ENCODE results near the gene DSCAML1.

Gene DSCAML1

GRCh38 chr11:117443266-117444186, 353.5 kb downstream of the DSCAML1 start:
- no peak overlapping the region for H3K9ac ChIP-seq (ENCODE audit: low read length)
- H4K20me1 ChIP-seq (ENCODE audit: insufficient read depth, low read length): no peaks in the 10 kb centered on the region
- no peak overlapping the region for H3K27ac ChIP-seq (ENCODE audit: low read depth, low read length, poor library complexity, severe bottlenecking)
- no peaks in the 10 kb centered on the region for H3K79me2 ChIP-seq (ENCODE audit: insufficient read depth, low read length)
- H3K9me2 ChIP-seq (ENCODE audit: low read depth, low read length): no peaks in the 10 kb centered on the region
- no peaks in the 10 kb centered on the region for H3K36me3 ChIP-seq (ENCODE audit: insufficient read depth, low read length)
- H3K4me1 ChIP-seq (ENCODE audit: insufficient read depth, low read length, severe bottlenecking): no peaks in the 10 kb centered on the region
- H3K9me3 ChIP-seq (ENCODE audit: low read length): no peaks in the 10 kb centered on the region
- H3F3A ChIP-seq (ENCODE audit: insufficient read depth, low read length): no peaks in the 10 kb centered on the region
- H3K27me3 ChIP-seq (ENCODE audit: insufficient read depth, low read length): no peaks in the 10 kb centered on the region
- TF ChIP-seq EZH2 (IDR thresholded peaks at IDR 0.05; ENCODE audit: borderline replicate concordance, low read length): no peak
- TF ChIP-seq, protein P1, sequence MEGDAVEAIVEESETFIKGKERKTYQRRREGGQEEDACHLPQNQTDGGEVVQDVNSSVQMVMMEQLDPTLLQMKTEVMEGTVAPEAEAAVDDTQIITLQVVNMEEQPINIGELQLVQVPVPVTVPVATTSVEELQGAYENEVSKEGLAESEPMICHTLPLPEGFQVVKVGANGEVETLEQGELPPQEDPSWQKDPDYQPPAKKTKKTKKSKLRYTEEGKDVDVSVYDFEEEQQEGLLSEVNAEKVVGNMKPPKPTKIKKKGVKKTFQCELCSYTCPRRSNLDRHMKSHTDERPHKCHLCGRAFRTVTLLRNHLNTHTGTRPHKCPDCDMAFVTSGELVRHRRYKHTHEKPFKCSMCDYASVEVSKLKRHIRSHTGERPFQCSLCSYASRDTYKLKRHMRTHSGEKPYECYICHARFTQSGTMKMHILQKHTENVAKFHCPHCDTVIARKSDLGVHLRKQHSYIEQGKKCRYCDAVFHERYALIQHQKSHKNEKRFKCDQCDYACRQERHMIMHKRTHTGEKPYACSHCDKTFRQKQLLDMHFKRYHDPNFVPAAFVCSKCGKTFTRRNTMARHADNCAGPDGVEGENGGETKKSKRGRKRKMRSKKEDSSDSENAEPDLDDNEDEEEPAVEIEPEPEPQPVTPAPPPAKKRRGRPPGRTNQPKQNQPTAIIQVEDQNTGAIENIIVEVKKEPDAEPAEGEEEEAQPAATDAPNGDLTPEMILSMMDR (IDR thresholded peaks at IDR 0.05; ENCODE audit: low read length): no peak
- no peak overlapping the region for H3K4me3 ChIP-seq (ENCODE audit: low read depth, low read length, poor library complexity, severe bottlenecking)
- no peak overlapping the region for H3K4me2 ChIP-seq (ENCODE audit: low read length)
- no peak overlapping the region for H2AFZ ChIP-seq (ENCODE audit: low read length)

GRCh38 chr11:117442869-117443239, 354.2 kb downstream of the DSCAML1 start:
- no peak for TF ChIP-seq EZH2 (IDR thresholded peaks at IDR 0.05; ENCODE audit: borderline replicate concordance, low read length)
- TF ChIP-seq, protein P1 (IDR thresholded peaks at IDR 0.05; ENCODE audit: low read length): no peak
- no peak overlapping the region for H3K9ac ChIP-seq (ENCODE audit: low read length)
- H3K4me2 ChIP-seq (ENCODE audit: low read length): no peak overlapping the region
- H3K79me2 ChIP-seq (ENCODE audit: insufficient read depth, low read length): no peaks in the 10 kb centered on the region
- H3K9me3 ChIP-seq (ENCODE audit: low read length): no peaks in the 10 kb centered on the region
- H3F3A ChIP-seq (ENCODE audit: insufficient read depth, low read length): no peaks in the 10 kb centered on the region
- H3K27me3 ChIP-seq (ENCODE audit: insufficient read depth, low read length): no peaks in the 10 kb centered on the region
- H3K36me3 ChIP-seq (ENCODE audit: insufficient read depth, low read length): no peaks in the 10 kb centered on the region
- no peaks in the 10 kb centered on the region for H4K20me1 ChIP-seq (ENCODE audit: insufficient read depth, low read length)
- H3K4me3 ChIP-seq (ENCODE audit: low read depth, low read length, poor library complexity, severe bottlenecking): no peak overlapping the region
- no peak overlapping the region for H3K27ac ChIP-seq (ENCODE audit: low read depth, low read length, poor library complexity, severe bottlenecking)
- no peaks in the 10 kb centered on the region for H3K9me2 ChIP-seq (ENCODE audit: low read depth, low read length)
- no peak overlapping the region for H2AFZ ChIP-seq (ENCODE audit: low read length)
- no peaks in the 10 kb centered on the region for H3K4me1 ChIP-seq (ENCODE audit: insufficient read depth, low read length, severe bottlenecking)

DNA sequence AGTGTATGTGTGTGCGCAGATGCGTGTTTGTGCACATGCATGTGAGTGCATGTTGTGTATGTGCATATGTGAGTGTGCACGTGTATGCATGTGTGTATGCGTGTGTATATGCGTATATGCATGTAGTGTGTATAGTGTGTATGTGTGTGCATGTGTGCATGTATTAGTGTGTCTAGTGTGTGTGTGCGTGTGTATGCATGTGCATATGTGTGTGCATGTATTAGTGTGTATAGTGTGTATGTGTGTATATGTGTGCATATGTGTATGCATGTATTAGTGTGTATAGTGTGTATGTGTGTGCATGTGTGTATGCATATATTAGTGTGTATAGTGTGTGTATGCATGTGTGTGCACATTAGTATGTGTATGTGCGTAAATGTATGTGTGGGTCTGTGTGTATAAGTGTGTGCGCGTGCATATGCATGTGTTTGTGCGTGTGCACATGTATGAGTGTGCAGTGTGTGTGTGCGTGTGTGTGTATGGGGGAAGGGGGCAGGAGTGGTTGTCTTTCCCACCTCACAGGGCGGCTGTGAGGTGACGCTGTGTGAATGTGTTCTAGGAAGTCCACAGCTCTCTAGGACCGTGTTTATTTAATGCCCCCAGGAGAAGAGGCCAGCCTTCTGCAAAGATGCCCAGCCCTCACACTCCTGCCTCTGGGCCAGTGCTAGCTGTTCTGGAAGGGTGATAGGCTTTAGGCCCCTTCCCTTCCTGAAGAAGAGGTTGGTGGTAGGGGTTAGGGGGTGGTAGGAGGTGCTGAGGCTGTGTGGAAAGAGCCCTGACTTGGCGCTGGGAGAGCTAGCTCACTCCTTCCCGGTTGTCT, 354.8 kb downstream of the DSCAML1 start:
- TF ChIP-seq EZH2 (IDR thresholded peaks at IDR 0.05; ENCODE audit: borderline replicate concordance, low read length): no peak
- TF ChIP-seq, protein P1 (IDR thresholded peaks at IDR 0.05; ENCODE audit: low read length): no peak
- Histone ChIP-seq H3K9ac (ENCODE audit: low read length) (no peak overlapping the region), H3K4me3 (ENCODE audit: low read depth, low read length, poor library complexity, severe bottlenecking) (no peak overlapping the region), H3F3A (ENCODE audit: insufficient read depth, low read length) (no peaks in the 10 kb centered on the region), H3K79me2 (ENCODE audit: insufficient read depth, low read length) (no peaks in the 10 kb centered on the region), H3K9me2 (ENCODE audit: low read depth, low read length) (no peaks in the 10 kb centered on the region), H3K9me3 (ENCODE audit: low read length) (no peaks in the 10 kb centered on the region), H3K4me1 (ENCODE audit: insufficient read depth, low read length, severe bottlenecking) (no peaks in the 10 kb centered on the region), H3K36me3 (ENCODE audit: insufficient read depth, low read length) (no peaks in the 10 kb centered on the region), H2AFZ (ENCODE audit: low read length) (no peak overlapping the region), H3K27ac (ENCODE audit: low read depth, low read length, poor library complexity, severe bottlenecking) (no peak overlapping the region), H4K20me1 (ENCODE audit: insufficient read depth, low read length) (no peaks in the 10 kb centered on the region), H3K4me2 (ENCODE audit: low read length) (no peak overlapping the region), H3K27me3 (ENCODE audit: insufficient read depth, low read length) (no peaks in the 10 kb centered on the region)

All from OCI-LY1 (cell line).